CD4-positive, alpha-beta memory T cell (primary cell): ENCODE results near the gene TNNI2. TPM values are rescaled to one million over a fixed set of nuclear protein-coding genes. Genes with fewer than 3 reads are reported as not detected.

Experiments used
- CTCF ChIA-PET: fragments of 350-600 bp; sonication (Branson Sonifier 250); formaldehyde crosslinking; loops from one replicate; lab custom pipeline; 2021; ENCODE audit warnings: inconsistent platforms; ENCODE audit not compliant: partially characterized antibody; lab: Charles Lee
- POLR2A ChIA-PET: fragments of 350-600 bp; sonication (Branson Sonifier 250); formaldehyde crosslinking; loops from one replicate; lab custom pipeline; 2021; ENCODE audit not compliant: partially characterized antibody; lab: Charles Lee
- DNase-seq, 5 donors: peaks; one replicate each; pipeline versions ENCODE4 v3.0.0 to v3.0.0-alpha.2; 2020 to 2022; ENCODE audit warnings: mixed read lengths in 1 of 5
- H3K27ac ChIP-seq: one replicate; pipeline ENCODE4 v1.7.0; 2013; ENCODE audit warnings: low read depth, low read length
- H3K27me3 ChIP-seq: 2 replicates; pipeline ENCODE4 v1.7.0; 2013; ENCODE audit warnings: mild to moderate bottlenecking, low read length, moderate library complexity; ENCODE audit not compliant: insufficient read depth
- H3K36me3 ChIP-seq: 2 replicates; pipeline ENCODE4 v1.7.0; 2013; ENCODE audit warnings: mild to moderate bottlenecking, low read length, moderate library complexity; ENCODE audit not compliant: insufficient read depth
- H3K4me1 ChIP-seq: 2 replicates; pipeline ENCODE4 v1.7.0; 2013; ENCODE audit warnings: mild to moderate bottlenecking, low read length, moderate library complexity; ENCODE audit not compliant: insufficient read depth
- H3K4me3 ChIP-seq, 2 donors: one replicate each; pipeline ENCODE4 v1.7.0; 2013; ENCODE audit warnings: low read length in 2 of 2, mild to moderate bottlenecking in 1 of 2
- H3K9me3 ChIP-seq, 2 donors: one replicate each; pipeline ENCODE4 v1.7.0; 2013; ENCODE audit warnings: low read length in 2 of 2, control low read depth in 1 of 2; ENCODE audit not compliant: control insufficient read depth in 1 of 2
- H3K27ac Mint-ChIP-seq, 7 donors: one replicate each; pipeline ENCODE4 v1.8.0; 2020 to 2021; ENCODE audit warnings: mixed read lengths in 7 of 7, mild to moderate bottlenecking in 6 of 7, inconsistent platforms in 3 of 7, moderate library complexity in 3 of 7
- H3K27me3 Mint-ChIP-seq, 2 donors: one replicate each; pipeline ENCODE4 v1.8.0; 2020 to 2021; ENCODE audit warnings: mixed read lengths in 2 of 2
- H3K36me3 Mint-ChIP-seq, 2 donors: one replicate each; pipeline ENCODE4 v1.8.0; 2020 to 2021; ENCODE audit warnings: mixed read lengths in 2 of 2, inconsistent platforms in 1 of 2, mild to moderate bottlenecking in 1 of 2
- H3K4me1 Mint-ChIP-seq, 4 donors: one replicate each; pipeline ENCODE4 v1.8.0; 2020 to 2021; ENCODE audit warnings: mixed read lengths in 4 of 4, mild to moderate bottlenecking in 1 of 4
- H3K4me3 Mint-ChIP-seq, 8 donors: one replicate each; pipeline ENCODE4 v1.8.0; 2020 to 2021; ENCODE audit warnings: mixed read lengths in 8 of 8, mild to moderate bottlenecking in 7 of 8, moderate library complexity in 6 of 8, inconsistent platforms in 3 of 8
- H3K9me3 Mint-ChIP-seq, 8 donors: one replicate each; pipeline ENCODE4 v1.8.0; 2020 to 2021; ENCODE audit warnings: mixed read lengths in 8 of 8, mild to moderate bottlenecking in 5 of 8, inconsistent platforms in 3 of 8, moderate library complexity in 1 of 8
- intact Hi-C: fragments of 100-400 bp; cut with micrococcal nuclease; formaldehyde crosslinking; loops from one replicate; pipeline ENCODE4 v1.15.1; 2023
- polyA plus RNA-seq, 2 donors: library from polyadenylated mRNA; unstranded; fragments of 300-500 nt; fragmentation: Illumina TruSeq; gene quantifications; one replicate each; pipeline ENCODE4 v1.2.3, GENCODE V29; 2021
- total RNA-seq, 2 experiments: library from RNA; stranded (reverse); gene quantifications; one replicate each; pipeline ENCODE4 v1.2.3, GENCODE V29; 2021

TNNI2 gene
- total and polyA plus RNA-seq, 4 experiments from 2014 or later = not detected

- Mint-ChIP-seq H3K27me3 (no peaks in the 10 kb centered on the region), H3K9me3 (peaks cover 0 to 2% (median 0%) of the 10 kb centered on the region in 8 donors), H3K4me3 (peak overlapping the region in 5 of 8 donors; percentile 1 to 90 (median 78)), H3K27ac (peak overlapping the region in 4 of 7 donors; percentile 17 to 88 (median 58)), H3K36me3 (no peaks in the 10 kb centered on the region), H3K4me1 (peaks cover 29 to 62% (median 41%) of the 10 kb centered on the region in 4 donors)
- H3K4me3 ChIP-seq = no peak overlapping the region
- CTCF ChIA-PET = interaction anchor here (1.1 to 1.6 kb wide), 3 partner anchors 8 to 159 kb away, joined by 3 to 4 read pairs (median 4); partner anchors contain the start of gene LSP1
- POLR2A ChIA-PET = interaction anchor here (5.5 kb wide), 1 partner anchor 10 kb away, joined by 27 read pairs; the partner anchor contains the start of gene LSP1
- no peak overlapping the region for H3K27ac ChIP-seq
- no peaks in the 10 kb centered on the region for H3K27me3 ChIP-seq
- no peaks in the 10 kb centered on the region for H3K36me3 ChIP-seq
- no peaks in the 10 kb centered on the region for H3K9me3 ChIP-seq
- peaks cover 52% of the 10 kb centered on the region for H3K4me1 ChIP-seq
- peak in 1 of 5 donors; percentile 5 for DNase-seq
- intact Hi-C loops = no loop called here
These were observed 4.3 kb downstream of the TNNI2 start for GRCh38 chr11:1843098-1843473.

GRCh38 chr11:1843796-1844195 is 5.0 kb downstream of the TNNI2 start:
- Mint-ChIP-seq H3K27me3 (no peaks in the 10 kb centered on the region), H3K4me3 (peak overlapping the region in 7 of 8 donors; percentile 10 to 90 (median 78)), H3K9me3 (peaks cover 0 to 2% (median 0%) of the 10 kb centered on the region in 8 donors), H3K27ac (peak overlapping the region in 5 of 7 donors; percentile 87 to 96 (median 91)), H3K36me3 (no peaks in the 10 kb centered on the region), H3K4me1 (peaks cover 33 to 69% (median 44%) of the 10 kb centered on the region in 4 donors)
- H3K4me1 ChIP-seq = peaks cover 57% of the 10 kb centered on the region
- ChIA-PET POLR2A (interaction anchor here (1.0 kb wide), 1 partner anchor 9 kb away, joined by 4 read pairs; no protein-coding TSS in a partner anchor), CTCF (no interaction called here)
- H3K4me3 ChIP-seq = peak overlapping the region in 1 of 2 donors; percentile 21
- intact Hi-C loops = loop anchor here (1.0 kb wide), 1 partner anchor 10 kb away; the partner anchor contains the start of gene LSP1
- peak in 1 of 5 donors; percentile 33 for DNase-seq
- H3K9me3 ChIP-seq = no peaks in the 10 kb centered on the region
- peak overlapping the region; percentile 43 for H3K27ac ChIP-seq
- no peaks in the 10 kb centered on the region for H3K36me3 ChIP-seq
- no peaks in the 10 kb centered on the region for H3K27me3 ChIP-seq

- Mint-ChIP-seq H3K27ac (peak overlapping the region; percentile 87 to 97 (median 94)), H3K27me3 (no peaks in the 10 kb centered on the region), H3K4me1 (peaks cover 34 to 75% (median 49%) of the 10 kb centered on the region in 4 donors), H3K4me3 (peak overlapping the region; percentile 64 to 90 (median 80)), H3K9me3 (peaks cover 0 to 2% (median 0%) of the 10 kb centered on the region in 8 donors), H3K36me3 (no peaks in the 10 kb centered on the region)
- ChIA-PET POLR2A (interaction anchor here (1.0 kb wide), 1 partner anchor 8 kb away, joined by 4 read pairs; no protein-coding TSS in a partner anchor), CTCF (no interaction called here)
- H3K27me3 ChIP-seq = no peaks in the 10 kb centered on the region
- no peaks in the 10 kb centered on the region for H3K9me3 ChIP-seq
- intact Hi-C loops = loop anchor here (1.0 kb wide), 1 partner anchor 9 kb away; the partner anchor contains the start of gene LSP1
- peaks cover 64% of the 10 kb centered on the region for H3K4me1 ChIP-seq
- H3K4me3 ChIP-seq = peak overlapping the region; percentile 21 to 60
- H3K36me3 ChIP-seq = no peaks in the 10 kb centered on the region
- peak; percentile 41 to 77 (median 44) for DNase-seq
- peak overlapping the region; percentile 43 for H3K27ac ChIP-seq
These were observed 5.7 kb downstream of the TNNI2 start for GRCh38 chr11:1844221-1845094.

DNA sequence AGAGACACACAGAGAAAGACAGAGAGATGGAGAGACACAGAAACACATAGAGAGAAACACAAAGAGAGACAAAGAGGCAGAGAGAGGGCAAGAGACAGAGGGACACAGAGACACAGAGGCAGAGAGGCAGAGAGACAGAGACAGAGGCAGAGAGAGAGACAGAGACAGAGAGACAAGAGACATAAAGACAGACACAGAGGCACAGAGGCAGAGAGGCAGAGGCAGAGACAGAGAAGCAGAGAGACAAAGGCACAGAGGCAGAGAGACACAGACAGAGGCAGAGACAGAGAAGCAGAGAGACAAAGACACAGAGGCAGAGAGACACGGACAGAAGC is 6.3 kb downstream of the TNNI2 start:
- ChIA-PET CTCF (interaction anchor here (1.6 kb wide), 1 partner anchor 12 kb away, joined by 4 read pairs; no protein-coding TSS in a partner anchor), POLR2A (interaction anchor here (1.9 to 13.5 kb wide), 3 partner anchors 10 to 72 kb away, joined by 6 to 189 read pairs (median 16); no protein-coding TSS in a partner anchor)
- peaks cover 0 to 2% (median 0%) of the 10 kb centered on the region in 8 donors for H3K9me3 Mint-ChIP-seq
- H3K36me3 ChIP-seq = no peaks in the 10 kb centered on the region
- H3K27ac ChIP-seq = peak overlapping the region; percentile 43
- H3K27me3 Mint-ChIP-seq = no peaks in the 10 kb centered on the region
- intact Hi-C loops = no loop called here
- H3K4me1 ChIP-seq = peaks cover 64% of the 10 kb centered on the region
- peak overlapping the region; percentile 87 to 97 (median 94) for H3K27ac Mint-ChIP-seq
- H3K4me3 ChIP-seq = peak overlapping the region; percentile 21 to 60
- H3K27me3 ChIP-seq = no peaks in the 10 kb centered on the region
- H3K4me3 Mint-ChIP-seq = peak overlapping the region; percentile 64 to 90 (median 80)
- DNase-seq = no peak
- peaks cover 32 to 77% (median 49%) of the 10 kb centered on the region in 4 donors for H3K4me1 Mint-ChIP-seq
- no peaks in the 10 kb centered on the region for H3K9me3 ChIP-seq
- H3K36me3 Mint-ChIP-seq = no peaks in the 10 kb centered on the region

GRCh38 chr11:1845561-1846452 is 7.0 kb downstream of the TNNI2 start:
- Mint-ChIP-seq H3K4me1 (peaks cover 36 to 81% (median 55%) of the 10 kb centered on the region in 4 donors), H3K9me3 (peaks cover 0 to 2% (median 0%) of the 10 kb centered on the region in 8 donors), H3K27me3 (no peaks in the 10 kb centered on the region), H3K4me3 (peak overlapping the region; percentile 64 to 90 (median 80)), H3K36me3 (no peaks in the 10 kb centered on the region), H3K27ac (peak overlapping the region; percentile 87 to 97 (median 94))
- Histone ChIP-seq H3K4me3 (no peak overlapping the region), H3K9me3 (no peaks in the 10 kb centered on the region), H3K27me3 (no peaks in the 10 kb centered on the region), H3K36me3 (no peaks in the 10 kb centered on the region), H3K4me1 (peaks cover 69% of the 10 kb centered on the region), H3K27ac (peak overlapping the region; percentile 43)
- POLR2A ChIA-PET = interaction anchor here (1.0 to 13.5 kb wide), 6 partner anchors 9 to 88 kb away, joined by 3 to 189 read pairs (median 9); no protein-coding TSS in a partner anchor
- intact Hi-C loops = no loop called here
- CTCF ChIA-PET = interaction anchor here (1.6 to 3.3 kb wide), 2 partner anchors 12 to 37 kb away, joined by 4 to 12 read pairs; no protein-coding TSS in a partner anchor
- peak; percentile 28 to 50 (median 44) for DNase-seq

DNA sequence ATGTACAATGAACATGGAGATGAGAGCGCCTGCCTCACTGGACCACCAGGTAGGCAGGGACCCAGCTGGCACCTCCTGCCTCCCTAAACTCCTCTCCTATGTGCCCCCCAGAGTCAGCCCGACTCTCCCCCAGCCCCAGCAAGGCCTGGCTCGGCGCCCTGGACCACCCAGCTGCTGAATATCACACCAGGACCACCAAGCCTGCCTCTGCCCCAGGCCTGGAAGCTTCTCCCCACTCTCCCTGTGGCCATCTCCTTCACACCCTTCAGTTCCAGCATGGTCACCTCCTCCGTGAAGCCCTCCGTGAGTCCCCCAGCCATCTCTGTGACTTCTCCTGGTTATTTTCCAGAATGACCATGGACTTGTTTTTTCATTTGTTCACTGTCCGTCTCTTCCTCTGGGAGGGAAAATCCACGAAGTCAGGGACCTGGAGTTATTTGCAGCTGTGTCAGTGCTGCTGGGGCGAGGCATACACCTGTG is 7.7 kb downstream of the TNNI2 start:
- CTCF ChIA-PET = interaction anchor here (0.9 to 3.3 kb wide), 5 partner anchors 10 to 156 kb away, joined by 3 to 12 read pairs (median 5); no protein-coding TSS in a partner anchor
- Mint-ChIP-seq H3K9me3 (peaks cover 0 to 2% (median 0%) of the 10 kb centered on the region in 8 donors), H3K27me3 (no peaks in the 10 kb centered on the region), H3K36me3 (no peaks in the 10 kb centered on the region), H3K4me1 (peaks cover 37 to 85% (median 61%) of the 10 kb centered on the region in 4 donors), H3K4me3 (peak overlapping the region in 1 of 8 donors; percentile 15), H3K27ac (peak overlapping the region in 5 of 7 donors; percentile 32 to 88 (median 75))
- H3K36me3 ChIP-seq = no peaks in the 10 kb centered on the region
- no peaks in the 10 kb centered on the region for H3K9me3 ChIP-seq
- peaks cover 75% of the 10 kb centered on the region for H3K4me1 ChIP-seq
- no peak overlapping the region for H3K27ac ChIP-seq
- POLR2A ChIA-PET = interaction anchor here (1.2 to 13.5 kb wide), 6 partner anchors 9 to 89 kb away, joined by 3 to 189 read pairs (median 11); no protein-coding TSS in a partner anchor
- H3K4me3 ChIP-seq = no peak overlapping the region
- DNase-seq = peak in 1 of 5 donors; percentile 7
- no peaks in the 10 kb centered on the region for H3K27me3 ChIP-seq
- intact Hi-C loops = no loop called here
